ENCODE results near the gene DLX5.
"Not testable (repeated sequence)": the region's sequence is repeated elsewhere in the genome, so short reads cannot be mapped to it uniquely, and the experiment has no call there.

- not testable (repeated sequence) for TF ChIP-seq CTCF, POLR2A (IDR thresholded peaks at IDR 0.05)
Observed at GRCh38 chr7:97034213-97034852, 9.7 kb upstream of the DLX5 start.

All from Peyer's patch (tissue), 4 donors.